DOHH2 (cell line): ENCODE data around the gene PPA1.

Experiments
- H3F3A ChIP-seq: fragments of 200-600 bp; sonication (generic), shearing (Covaris generic); 2 replicates; pipeline ENCODE4 v1.6.0; 2016; ENCODE audit warnings: antibody characterized with exemption, mild to moderate bottlenecking; ENCODE audit not compliant: control insufficient read depth, insufficient read depth
- H3K27ac ChIP-seq: fragments of 200-600 bp; sonication (generic); 2 replicates; pipeline ENCODE4 v1.5.1; 2014; ENCODE audit warnings: low read depth, mild to moderate bottlenecking, low read length, moderate library complexity
- H3K27me3 ChIP-seq: fragments of 200-600 bp; sonication (generic); 2 replicates; pipeline ENCODE4 v1.6.1; 2014; ENCODE audit warnings: mild to moderate bottlenecking, low read length, mixed read lengths; ENCODE audit not compliant: control insufficient read depth
- H3K36me3 ChIP-seq: fragments of 200-600 bp; sonication (generic); 2 replicates; pipeline ENCODE4 v1.6.1; 2014; ENCODE audit warnings: mild to moderate bottlenecking, low read length, moderate library complexity, mixed read lengths; ENCODE audit not compliant: control insufficient read depth
- H3K4me1 ChIP-seq: fragments of 200-600 bp; sonication (generic); 2 replicates; pipeline ENCODE4 v1.6.1; 2014; ENCODE audit warnings: mild to moderate bottlenecking, low read length, mixed read lengths; ENCODE audit not compliant: control insufficient read depth
- H3K4me2 ChIP-seq: fragments of 200-600 bp; sonication (generic); 2 replicates; pipeline ENCODE4 v1.6.0; 2014; ENCODE audit warnings: mild to moderate bottlenecking, low read length, moderate library complexity
- H3K4me3 ChIP-seq: fragments of 200-600 bp; sonication (generic); 2 replicates; pipeline ENCODE4 v1.5.1; 2014; ENCODE audit warnings: mild to moderate bottlenecking, low read length, mixed read lengths
- H3K79me2 ChIP-seq: fragments of 200-600 bp; sonication (generic); 2 replicates; pipeline ENCODE4 v1.6.1; 2014; ENCODE audit warnings: mild to moderate bottlenecking, low read length, mixed read lengths; ENCODE audit not compliant: control insufficient read depth
- H3K9me2 ChIP-seq: fragments of 200-600 bp; sonication (generic); replicated peaks from 2 replicates; pipeline ENCODE4 v1.6.1; 2014; ENCODE audit warnings: mild to moderate bottlenecking, low read length, mixed read lengths; ENCODE audit not compliant: control insufficient read depth
- H3K9me3 ChIP-seq: fragments of 200-600 bp; sonication (generic); 2 replicates; pipeline ENCODE4 v1.6.1; 2014; ENCODE audit warnings: antibody characterized with exemption, low read length, mixed read lengths; ENCODE audit not compliant: control insufficient read depth, insufficient read depth
- H4K20me1 ChIP-seq: fragments of 200-600 bp; sonication (generic); 2 replicates; pipeline ENCODE4 v1.6.0; 2014; ENCODE audit warnings: low read depth, mild to moderate bottlenecking, antibody characterized with exemption, low read length, moderate library complexity; ENCODE audit not compliant: control insufficient read depth, insufficient read depth
- EZH2phosphoT487 ChIP-seq: fragments of 200-600 bp; sonication (generic); IDR thresholded peaks from 2 replicates; pipeline ENCODE4 v1.6.1; 2017; ENCODE audit warnings: borderline replicate concordance, mild to moderate bottlenecking, antibody characterized with exemption, low read length, moderate library complexity, mixed read lengths
- TF ChIP-seq, protein P1 (sequence below): fragments of 200-600 bp; sonication (generic); IDR thresholded peaks from one replicate; pipeline ENCODE4 v1.5.1; 2014; ENCODE audit warnings: antibody characterized with exemption, mild to moderate bottlenecking, low read depth, low read length; ENCODE audit not compliant: poor library complexity, severe bottlenecking

PPA1 gene

GRCh38 chr10:70232155-70232858, 922 bp downstream of the PPA1 start:
- peaks cover 59% of the 10 kb centered on the region for H3K79me2 ChIP-seq
- no peak for TF ChIP-seq EZH2phosphoT487
- TF ChIP-seq, protein P1, sequence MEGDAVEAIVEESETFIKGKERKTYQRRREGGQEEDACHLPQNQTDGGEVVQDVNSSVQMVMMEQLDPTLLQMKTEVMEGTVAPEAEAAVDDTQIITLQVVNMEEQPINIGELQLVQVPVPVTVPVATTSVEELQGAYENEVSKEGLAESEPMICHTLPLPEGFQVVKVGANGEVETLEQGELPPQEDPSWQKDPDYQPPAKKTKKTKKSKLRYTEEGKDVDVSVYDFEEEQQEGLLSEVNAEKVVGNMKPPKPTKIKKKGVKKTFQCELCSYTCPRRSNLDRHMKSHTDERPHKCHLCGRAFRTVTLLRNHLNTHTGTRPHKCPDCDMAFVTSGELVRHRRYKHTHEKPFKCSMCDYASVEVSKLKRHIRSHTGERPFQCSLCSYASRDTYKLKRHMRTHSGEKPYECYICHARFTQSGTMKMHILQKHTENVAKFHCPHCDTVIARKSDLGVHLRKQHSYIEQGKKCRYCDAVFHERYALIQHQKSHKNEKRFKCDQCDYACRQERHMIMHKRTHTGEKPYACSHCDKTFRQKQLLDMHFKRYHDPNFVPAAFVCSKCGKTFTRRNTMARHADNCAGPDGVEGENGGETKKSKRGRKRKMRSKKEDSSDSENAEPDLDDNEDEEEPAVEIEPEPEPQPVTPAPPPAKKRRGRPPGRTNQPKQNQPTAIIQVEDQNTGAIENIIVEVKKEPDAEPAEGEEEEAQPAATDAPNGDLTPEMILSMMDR = no peak
- peaks cover 46% of the 10 kb centered on the region for H3K4me1 ChIP-seq
- no peaks in the 10 kb centered on the region for H3K27me3 ChIP-seq
- H3K36me3 ChIP-seq = peaks cover 55% of the 10 kb centered on the region
- H3K27ac ChIP-seq = peak overlapping the region; percentile 37
- peak overlapping the region; percentile 97 for H3K4me2 ChIP-seq
- no peaks in the 10 kb centered on the region for H3K9me2 ChIP-seq
- peaks cover 12% of the 10 kb centered on the region; the same call in 1 of the 2 replicates for H4K20me1 ChIP-seq
- H3K9me3 ChIP-seq = no peaks in the 10 kb centered on the region
- peak overlapping the region; percentile 78 for H3K4me3 ChIP-seq
- peaks cover 13% of the 10 kb centered on the region for H3F3A ChIP-seq

GRCh38 chr10:70228491-70228890, 4.7 kb downstream of the PPA1 start:
- no peaks in the 10 kb centered on the region for H3K27me3 ChIP-seq
- peaks cover 48% of the 10 kb centered on the region for H3K4me1 ChIP-seq
- peaks cover 12% of the 10 kb centered on the region; the same call in 1 of the 2 replicates for H4K20me1 ChIP-seq
- no peak overlapping the region for H3K27ac ChIP-seq
- no peaks in the 10 kb centered on the region for H3K9me2 ChIP-seq
- peaks cover 27% of the 10 kb centered on the region for H3F3A ChIP-seq
- peak overlapping the region; percentile 22 for H3K4me2 ChIP-seq
- H3K79me2 ChIP-seq = peaks cover 96% of the 10 kb centered on the region
- peaks cover 88% of the 10 kb centered on the region for H3K36me3 ChIP-seq
- no peak overlapping the region for H3K4me3 ChIP-seq
- TF ChIP-seq, protein P1 = no peak
- TF ChIP-seq EZH2phosphoT487 = no peak
- H3K9me3 ChIP-seq = no peaks in the 10 kb centered on the region

DNA sequence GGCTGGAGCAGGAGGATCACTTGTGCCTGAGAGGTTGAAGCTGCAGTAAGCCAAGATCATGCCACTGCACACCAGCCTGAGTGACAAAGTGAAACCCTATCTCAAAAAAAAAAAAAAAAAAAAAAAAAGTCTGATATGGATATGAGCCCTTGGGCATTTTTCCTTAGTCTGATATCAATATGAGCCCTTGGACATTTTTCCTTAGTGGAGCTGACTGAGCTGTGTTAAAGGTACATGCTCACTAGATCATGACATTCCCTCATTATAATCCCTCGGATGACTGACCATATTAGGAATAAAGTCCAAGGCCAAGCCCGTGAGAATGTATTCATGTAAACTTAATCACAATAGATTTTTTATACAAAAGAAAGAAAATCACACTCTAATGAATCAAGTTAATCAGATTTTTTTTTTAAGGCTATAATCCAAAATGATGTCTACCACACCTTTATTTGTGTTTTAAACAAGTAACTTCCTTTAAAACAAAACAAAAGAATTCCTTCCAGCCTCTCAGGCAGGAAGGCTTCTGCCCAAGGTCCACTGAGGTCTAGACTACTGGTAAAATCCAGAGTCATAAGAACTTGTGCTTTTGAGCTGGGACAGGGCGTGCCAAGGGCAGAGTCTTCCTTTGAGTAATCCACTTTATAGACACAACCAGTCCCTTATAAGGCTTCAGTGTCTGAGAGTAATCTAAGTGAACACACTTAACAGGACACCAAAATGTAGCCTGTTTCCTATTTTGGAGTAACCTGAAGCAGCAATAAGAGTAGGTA, 5.5 kb downstream of the PPA1 start:
- Histone ChIP-seq H3K4me3 (no peak overlapping the region), H3K27me3 (no peaks in the 10 kb centered on the region), H3K9me2 (no peaks in the 10 kb centered on the region), H3K36me3 (peaks cover 93% of the 10 kb centered on the region), H3K4me1 (peaks cover 48% of the 10 kb centered on the region), H3K27ac (no peak overlapping the region), H4K20me1 (peaks cover 15% of the 10 kb centered on the region; the same call in 1 of the 2 replicates), H3K4me2 (peak overlapping the region; percentile 22), H3K9me3 (no peaks in the 10 kb centered on the region), H3K79me2 (peaks cover 98% of the 10 kb centered on the region), H3F3A (peaks cover 32% of the 10 kb centered on the region)
- TF ChIP-seq, protein P1 = no peak
- TF ChIP-seq EZH2phosphoT487 = no peak
